PFSK-1 (cell line): ENCODE data around the gene ACTR5.

Source experiments
- FOXP2 ChIP-seq: optimal IDR thresholded peaks from 2 replicates; pipeline ENCODE3; 2011; ENCODE audit warnings: borderline replicate concordance, control low read depth, inconsistent platforms; ENCODE audit not compliant: insufficient read depth; ENCODE audit errors: extremely low read length, extremely low read depth
- POLR2AphosphoS5 ChIP-seq: IDR thresholded peaks from 2 replicates; pipeline ENCODE4 v1.6.1; 2012; ENCODE audit warnings: low read depth, mild to moderate bottlenecking, control low read depth, low read length, moderate library complexity
- SIN3A ChIP-seq: IDR thresholded peaks from 2 replicates; pipeline ENCODE4 v1.6.1; 2012; ENCODE audit warnings: mild to moderate bottlenecking, low read length, moderate library complexity, borderline replicate concordance; ENCODE audit not compliant: insufficient read depth
- TAF1 ChIP-seq: IDR thresholded peaks from 2 replicates; pipeline ENCODE4 v1.6.1; 2012; ENCODE audit warnings: low read length, control low read depth, borderline replicate concordance; ENCODE audit not compliant: insufficient read depth
- TF ChIP-seq, protein P1 (sequence below), 2 experiments: IDR thresholded peaks; 2 replicates each; pipeline versions ENCODE4 v1.6.1 to v1.8.0; 2011 to 2012; ENCODE audit warnings: low read depth in 2 of 2, low read length in 2 of 2, control low read depth in 1 of 2, inconsistent platforms in 1 of 2, mild to moderate bottlenecking in 1 of 2, moderate library complexity in 1 of 2; ENCODE audit not compliant: insufficient read depth in 1 of 2

DNA sequence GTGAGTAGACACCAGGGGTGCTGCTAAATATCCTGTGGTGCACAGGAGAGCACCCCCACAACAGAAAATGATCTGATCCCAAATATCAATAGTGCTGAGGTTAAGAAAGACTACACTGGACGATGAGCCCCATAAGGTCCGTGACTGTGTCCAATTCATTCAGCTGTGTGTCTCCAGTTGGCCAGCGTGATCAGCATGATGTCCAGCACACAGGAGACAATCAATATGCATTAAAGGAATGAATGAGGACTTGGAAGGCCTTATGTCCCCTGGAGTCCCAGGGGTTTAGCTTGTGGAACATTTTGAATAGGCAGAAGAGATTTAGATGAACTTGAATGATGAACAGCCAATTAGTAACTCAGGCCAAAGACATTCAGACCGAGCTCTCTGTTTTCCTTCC lies 63.5 kb downstream of the ACTR5 start:
- TF ChIP-seq SIN3A (no peak), POLR2AphosphoS5 (no peak), TAF1 (no peak), FOXP2 (no peak)
- TF ChIP-seq, protein P1, sequence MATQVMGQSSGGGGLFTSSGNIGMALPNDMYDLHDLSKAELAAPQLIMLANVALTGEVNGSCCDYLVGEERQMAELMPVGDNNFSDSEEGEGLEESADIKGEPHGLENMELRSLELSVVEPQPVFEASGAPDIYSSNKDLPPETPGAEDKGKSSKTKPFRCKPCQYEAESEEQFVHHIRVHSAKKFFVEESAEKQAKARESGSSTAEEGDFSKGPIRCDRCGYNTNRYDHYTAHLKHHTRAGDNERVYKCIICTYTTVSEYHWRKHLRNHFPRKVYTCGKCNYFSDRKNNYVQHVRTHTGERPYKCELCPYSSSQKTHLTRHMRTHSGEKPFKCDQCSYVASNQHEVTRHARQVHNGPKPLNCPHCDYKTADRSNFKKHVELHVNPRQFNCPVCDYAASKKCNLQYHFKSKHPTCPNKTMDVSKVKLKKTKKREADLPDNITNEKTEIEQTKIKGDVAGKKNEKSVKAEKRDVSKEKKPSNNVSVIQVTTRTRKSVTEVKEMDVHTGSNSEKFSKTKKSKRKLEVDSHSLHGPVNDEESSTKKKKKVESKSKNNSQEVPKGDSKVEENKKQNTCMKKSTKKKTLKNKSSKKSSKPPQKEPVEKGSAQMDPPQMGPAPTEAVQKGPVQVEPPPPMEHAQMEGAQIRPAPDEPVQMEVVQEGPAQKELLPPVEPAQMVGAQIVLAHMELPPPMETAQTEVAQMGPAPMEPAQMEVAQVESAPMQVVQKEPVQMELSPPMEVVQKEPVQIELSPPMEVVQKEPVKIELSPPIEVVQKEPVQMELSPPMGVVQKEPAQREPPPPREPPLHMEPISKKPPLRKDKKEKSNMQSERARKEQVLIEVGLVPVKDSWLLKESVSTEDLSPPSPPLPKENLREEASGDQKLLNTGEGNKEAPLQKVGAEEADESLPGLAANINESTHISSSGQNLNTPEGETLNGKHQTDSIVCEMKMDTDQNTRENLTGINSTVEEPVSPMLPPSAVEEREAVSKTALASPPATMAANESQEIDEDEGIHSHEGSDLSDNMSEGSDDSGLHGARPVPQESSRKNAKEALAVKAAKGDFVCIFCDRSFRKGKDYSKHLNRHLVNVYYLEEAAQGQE (IDR thresholded peaks at IDR 0.05; ENCODE audit: insufficient read depth in 1 of 2, low read depth in 2 of 2, low read length in 2 of 2) = no peak
